ENCODE data around the gene BRMS1L.
"Not testable (repeated sequence)": the region's sequence is repeated elsewhere in the genome, so short reads cannot be mapped to it uniquely, and the experiment has no call there.

Gene BRMS1L, protein sequence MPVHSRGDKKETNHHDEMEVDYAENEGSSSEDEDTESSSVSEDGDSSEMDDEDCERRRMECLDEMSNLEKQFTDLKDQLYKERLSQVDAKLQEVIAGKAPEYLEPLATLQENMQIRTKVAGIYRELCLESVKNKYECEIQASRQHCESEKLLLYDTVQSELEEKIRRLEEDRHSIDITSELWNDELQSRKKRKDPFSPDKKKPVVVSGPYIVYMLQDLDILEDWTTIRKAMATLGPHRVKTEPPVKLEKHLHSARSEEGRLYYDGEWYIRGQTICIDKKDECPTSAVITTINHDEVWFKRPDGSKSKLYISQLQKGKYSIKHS

DNA sequence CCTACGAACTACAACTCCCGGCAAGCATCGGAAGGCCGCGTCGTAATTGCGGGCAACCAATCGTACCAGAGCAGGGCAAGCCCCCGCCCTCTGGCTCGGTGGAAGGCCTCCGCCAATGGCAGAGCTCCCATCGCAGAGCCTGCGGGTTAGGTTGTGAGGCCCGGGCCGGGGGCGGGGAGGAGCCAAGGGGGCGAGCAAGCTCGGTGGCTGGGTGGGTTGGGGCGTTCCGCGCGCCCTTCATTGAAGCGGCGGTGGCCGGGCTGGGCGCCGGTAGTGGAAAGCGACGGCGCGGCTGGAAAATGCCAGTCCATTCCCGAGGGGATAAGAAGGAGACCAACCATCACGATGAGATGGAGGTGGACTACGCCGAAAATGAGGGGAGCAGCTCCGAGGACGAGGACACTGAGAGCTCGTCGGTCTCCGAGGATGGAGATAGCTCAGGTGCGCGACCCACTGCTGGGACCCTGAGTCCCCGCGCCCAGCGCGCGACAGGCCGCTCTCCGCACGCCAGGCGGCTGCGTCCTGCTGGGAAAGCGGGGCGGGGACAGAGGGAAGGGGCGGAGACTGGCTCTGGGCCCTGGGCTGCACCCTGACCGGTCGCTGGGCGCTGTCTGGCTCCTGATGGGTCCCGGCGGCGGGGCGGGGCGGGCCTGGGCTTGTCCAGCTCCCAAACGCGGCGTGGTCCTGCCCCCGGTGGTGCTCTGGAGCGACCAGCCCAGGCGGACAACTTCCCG is at the start of gene BRMS1L:
Gene BRMS1L (plus strand): TSS at position 121 of the 734 bp plus-strand sequence. CDS start 179 bp downstream, at position 300.
- H3K4me3 ChIP-seq (ENCODE audit: low read depth, low read length), result peak within 1 kb of the TSS; percentile 94
- TF ChIP-seq, protein P1, sequence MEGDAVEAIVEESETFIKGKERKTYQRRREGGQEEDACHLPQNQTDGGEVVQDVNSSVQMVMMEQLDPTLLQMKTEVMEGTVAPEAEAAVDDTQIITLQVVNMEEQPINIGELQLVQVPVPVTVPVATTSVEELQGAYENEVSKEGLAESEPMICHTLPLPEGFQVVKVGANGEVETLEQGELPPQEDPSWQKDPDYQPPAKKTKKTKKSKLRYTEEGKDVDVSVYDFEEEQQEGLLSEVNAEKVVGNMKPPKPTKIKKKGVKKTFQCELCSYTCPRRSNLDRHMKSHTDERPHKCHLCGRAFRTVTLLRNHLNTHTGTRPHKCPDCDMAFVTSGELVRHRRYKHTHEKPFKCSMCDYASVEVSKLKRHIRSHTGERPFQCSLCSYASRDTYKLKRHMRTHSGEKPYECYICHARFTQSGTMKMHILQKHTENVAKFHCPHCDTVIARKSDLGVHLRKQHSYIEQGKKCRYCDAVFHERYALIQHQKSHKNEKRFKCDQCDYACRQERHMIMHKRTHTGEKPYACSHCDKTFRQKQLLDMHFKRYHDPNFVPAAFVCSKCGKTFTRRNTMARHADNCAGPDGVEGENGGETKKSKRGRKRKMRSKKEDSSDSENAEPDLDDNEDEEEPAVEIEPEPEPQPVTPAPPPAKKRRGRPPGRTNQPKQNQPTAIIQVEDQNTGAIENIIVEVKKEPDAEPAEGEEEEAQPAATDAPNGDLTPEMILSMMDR (IDR thresholded peaks at IDR 0.05; ENCODE audit: low read depth, low read length, missing control alignments), result no peak
- in situ Hi-C loops (cut with HindIII; ENCODE audit: low sequenced_read_pairs), result no loop called here
- DNase-seq (ENCODE audit: low read depth), result peak; percentile 98

DNA sequence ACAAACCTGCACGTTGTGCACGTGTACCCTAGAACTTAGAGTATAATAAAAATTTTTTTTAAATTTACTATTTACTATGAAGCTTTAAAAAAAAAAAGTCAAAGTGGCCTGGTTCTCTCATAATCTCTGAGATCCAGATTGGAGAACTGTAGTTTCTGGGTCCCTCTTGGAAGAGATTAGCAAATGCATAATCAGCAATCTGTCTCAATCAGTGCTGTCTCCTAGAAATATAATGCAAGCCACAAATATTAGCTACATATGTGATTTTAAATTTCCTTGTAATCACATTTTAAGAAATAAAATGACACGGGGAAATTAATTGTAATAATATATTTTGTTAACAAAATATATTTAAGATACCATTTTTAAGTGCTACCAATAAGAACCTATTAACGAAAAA is 49.3 kb upstream of the BRMS1L start:
- TF ChIP-seq, protein P1 (IDR thresholded peaks at IDR 0.05; ENCODE audit: low read depth, low read length, missing control alignments), result no peak
- in situ Hi-C loops (cut with HindIII; ENCODE audit: low sequenced_read_pairs), result no loop called here
- no peak overlapping the region for H3K4me3 ChIP-seq (ENCODE audit: low read depth, low read length)
- DNase-seq (ENCODE audit: low read depth), result no peak

DNA sequence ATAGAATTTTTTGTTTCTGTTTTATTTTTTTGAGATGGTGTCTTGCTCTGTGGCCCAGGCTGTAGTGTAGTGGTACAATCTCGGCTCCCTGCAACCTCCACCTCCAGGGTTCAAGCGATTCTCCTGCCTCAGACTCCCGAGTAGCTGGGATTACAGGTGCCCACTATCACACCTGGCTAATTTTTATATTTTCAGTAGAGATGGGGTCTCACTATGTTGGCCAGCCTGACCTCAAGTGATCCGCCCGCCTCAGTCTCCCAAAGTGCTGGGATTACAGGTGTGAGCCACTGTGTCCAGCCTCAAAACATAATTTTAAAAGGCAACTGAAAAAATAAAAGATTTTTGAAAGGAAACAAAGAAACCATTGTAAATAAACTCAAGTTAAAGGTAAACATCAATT is 48.6 kb upstream of the BRMS1L start:
- H3K4me3 ChIP-seq (ENCODE audit: low read depth, low read length); in situ Hi-C loops (cut with HindIII; ENCODE audit: low sequenced_read_pairs); DNase-seq (ENCODE audit: low read depth): not testable (repeated sequence)

DNA sequence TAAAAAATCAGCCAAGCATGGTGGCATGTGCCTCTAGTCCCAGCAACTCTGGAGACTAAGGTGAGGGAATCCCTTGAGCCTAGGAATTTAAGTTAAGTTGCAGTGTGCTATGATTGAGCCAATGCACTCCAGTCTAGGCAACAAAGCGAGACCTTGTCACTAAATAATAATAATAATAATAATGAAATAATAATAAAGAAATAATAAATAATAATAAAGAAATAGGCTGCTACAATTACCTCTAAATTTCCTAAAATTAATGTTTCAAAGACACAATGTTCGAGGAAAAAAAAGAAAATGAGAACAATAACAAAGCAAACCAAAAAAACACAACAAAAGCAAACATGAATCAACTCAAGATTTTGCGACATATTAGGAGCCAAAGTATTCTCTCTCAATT is 46.8 kb upstream of the BRMS1L start:
- DNase-seq (ENCODE audit: low read depth), result no peak
- no peak overlapping the region for H3K4me3 ChIP-seq (ENCODE audit: low read depth, low read length)
- TF ChIP-seq, protein P1 (IDR thresholded peaks at IDR 0.05; ENCODE audit: low read depth, low read length, missing control alignments), result no peak
- in situ Hi-C loops (cut with HindIII; ENCODE audit: low sequenced_read_pairs), result no loop called here

DNA sequence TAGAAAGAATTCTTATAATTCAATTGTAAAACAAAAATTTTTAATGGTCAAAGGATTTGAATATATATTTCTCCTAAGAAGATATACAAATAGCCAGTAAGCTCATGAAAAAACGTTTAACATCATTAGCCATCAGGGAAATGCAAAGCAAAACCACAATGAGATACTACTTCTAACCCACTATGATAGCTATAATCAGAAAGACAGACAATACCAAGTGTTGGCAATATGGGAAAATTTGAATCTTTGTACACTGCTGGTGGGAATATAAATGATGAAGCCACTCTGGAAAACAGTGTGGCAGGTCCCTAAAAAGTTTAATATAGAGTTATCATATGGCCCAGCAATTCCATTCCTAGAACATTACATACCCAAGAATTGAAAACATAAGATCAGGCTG is 42.4 kb upstream of the BRMS1L start:
- no peak overlapping the region for H3K4me3 ChIP-seq (ENCODE audit: low read depth, low read length)
- in situ Hi-C loops (cut with HindIII; ENCODE audit: low sequenced_read_pairs), result no loop called here
- no peak for DNase-seq (ENCODE audit: low read depth)
- TF ChIP-seq, protein P1 (IDR thresholded peaks at IDR 0.05; ENCODE audit: low read depth, low read length, missing control alignments), result no peak

DNA sequence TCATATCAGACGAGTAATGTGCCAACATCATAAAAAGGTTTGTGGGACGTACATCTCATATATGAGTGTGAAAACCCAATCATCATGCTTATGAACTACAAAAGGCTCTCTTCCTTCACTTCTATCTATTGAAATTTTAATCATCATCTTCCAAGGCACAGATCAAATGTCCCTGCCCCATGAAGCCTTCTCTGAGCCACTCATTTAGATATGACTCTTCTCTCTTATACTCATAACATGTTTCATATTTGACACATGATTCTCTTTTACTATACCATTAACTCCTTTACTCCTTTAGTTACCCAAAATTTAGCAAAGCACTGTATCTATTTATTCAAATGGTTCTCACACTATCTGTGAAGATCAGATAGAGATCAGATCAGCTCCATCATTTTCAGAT is 39.3 kb upstream of the BRMS1L start:
- TF ChIP-seq, protein P1 (IDR thresholded peaks at IDR 0.05; ENCODE audit: low read depth, low read length, missing control alignments), result no peak
- in situ Hi-C loops (cut with HindIII; ENCODE audit: low sequenced_read_pairs), result no loop called here
- no peak overlapping the region for H3K4me3 ChIP-seq (ENCODE audit: low read depth, low read length)
- no peak for DNase-seq (ENCODE audit: low read depth)

DNA sequence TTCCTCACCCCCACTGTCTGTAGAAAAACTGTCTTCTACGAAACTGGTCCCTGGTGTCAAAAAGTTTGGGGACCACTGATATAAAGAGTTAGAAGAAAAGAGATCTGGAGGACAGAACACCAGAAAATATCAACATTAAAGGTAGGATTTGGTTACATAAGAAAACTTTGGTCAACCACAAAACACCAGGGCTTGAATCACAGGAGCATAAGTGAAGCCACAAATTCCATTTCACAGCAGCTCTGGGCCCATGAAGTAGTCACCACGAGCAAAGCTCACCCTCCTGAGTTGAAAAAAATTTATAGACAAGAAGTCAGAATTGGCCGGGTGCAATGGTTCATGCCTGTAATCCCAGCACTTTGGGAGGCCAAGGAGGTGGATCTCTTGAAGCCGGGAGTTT is 36.5 kb upstream of the BRMS1L start:
- peak; percentile 74 for DNase-seq (ENCODE audit: low read depth)
- in situ Hi-C loops (cut with HindIII; ENCODE audit: low sequenced_read_pairs), result no loop called here
- TF ChIP-seq, protein P1 (IDR thresholded peaks at IDR 0.05; ENCODE audit: low read depth, low read length, missing control alignments), result no peak

More for the DNA sequence above, 36.5 kb upstream of the BRMS1L start:
- no peak overlapping the region for H3K4me3 ChIP-seq (ENCODE audit: low read depth, low read length)
